GM21423 (cell line): Measurements from ENCODE around the gene NFIB.

Experiments
- ATAC-seq: cut with Tn5 transposase; IDR thresholded peaks from one replicate; pipeline ENCODE4 v1.9.1; 2021; ENCODE audit warnings: mild to moderate bottlenecking, moderate library complexity; ENCODE audit not compliant: unreplicated experiment

Gene NFIB

GRCh38 chr9:14158916-14159315, 155.0 kb downstream of the NFIB start:
- no peak for ATAC-seq

GRCh38 chr9:14158136-14158813, 155.7 kb downstream of the NFIB start:
- ATAC-seq = no peak

GRCh38 chr9:14157191-14157590, 156.8 kb downstream of the NFIB start:
- ATAC-seq = no peak

GRCh38 chr9:14156046-14156445, 157.9 kb downstream of the NFIB start:
- ATAC-seq = peak; percentile 96

- no peak for ATAC-seq
Measured at GRCh38 chr9:14155237-14155636, 158.7 kb downstream of the NFIB start.

DNA sequence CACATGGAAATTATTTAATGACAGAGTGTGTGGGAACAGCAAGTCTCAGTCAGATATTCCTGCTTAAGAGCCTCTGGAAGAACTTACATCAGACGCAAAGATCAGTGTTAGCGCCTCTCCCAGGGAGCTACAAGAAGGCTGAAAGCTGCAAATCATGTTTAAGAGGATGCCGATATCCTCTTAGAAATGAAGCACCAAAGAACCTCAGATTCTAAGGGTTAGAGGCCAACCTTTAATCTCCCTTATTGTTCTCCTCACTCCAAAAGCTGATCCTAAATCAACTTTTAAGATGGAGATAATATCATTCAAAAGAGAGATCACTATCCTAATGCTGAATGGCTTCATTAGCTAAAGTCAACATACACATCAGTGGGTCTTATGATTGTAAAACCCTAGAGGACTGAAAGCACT, 160.6 kb downstream of the NFIB start:
- ATAC-seq = no peak

DNA sequence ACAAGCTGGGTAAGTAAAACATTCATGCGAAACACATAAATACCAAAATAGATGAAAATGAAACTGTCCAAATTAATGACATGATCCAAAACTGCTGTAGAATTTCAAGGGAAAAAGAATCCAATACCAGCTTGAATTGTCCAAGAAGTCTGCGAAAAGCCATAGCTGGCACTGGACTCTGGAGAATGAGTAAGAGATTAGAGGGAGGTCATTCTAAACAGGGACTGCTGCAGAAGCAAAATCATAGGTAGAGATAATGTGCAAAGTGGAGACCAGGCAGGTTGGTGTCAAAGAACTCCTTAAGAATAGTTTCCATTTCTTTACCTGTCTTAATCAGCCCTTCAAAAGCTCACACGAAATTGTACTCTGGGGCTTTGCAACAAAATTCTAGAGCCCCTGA, 162.5 kb downstream of the NFIB start:
- no peak for ATAC-seq

DNA sequence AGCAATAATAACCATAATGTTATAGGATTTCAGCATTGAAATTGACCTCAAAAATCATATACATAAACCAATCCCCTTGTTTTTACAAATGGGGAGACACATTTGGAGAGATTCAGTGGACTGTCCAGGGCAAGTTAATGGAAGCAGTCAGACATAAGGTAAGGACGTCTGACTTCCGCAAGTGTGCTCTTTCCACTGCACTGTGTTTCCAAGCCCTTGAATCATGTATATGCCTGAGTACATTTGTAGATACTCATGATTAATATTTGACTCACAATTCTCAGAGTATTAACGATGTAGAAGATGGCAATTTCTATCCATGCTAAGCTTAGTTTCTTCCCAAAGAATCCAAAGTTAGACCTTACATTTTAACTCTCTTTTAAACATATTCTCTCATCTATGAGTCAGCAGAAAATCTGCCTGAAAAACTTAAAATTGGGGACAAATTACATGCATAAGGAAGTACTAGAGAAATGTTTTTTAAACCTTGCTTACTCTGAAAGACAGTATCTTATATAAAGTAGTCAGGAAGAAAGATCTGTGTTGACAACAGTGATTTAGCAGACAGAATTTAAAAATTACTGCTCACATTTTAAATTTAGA, 165.3 kb downstream of the NFIB start:
- no peak for ATAC-seq

DNA sequence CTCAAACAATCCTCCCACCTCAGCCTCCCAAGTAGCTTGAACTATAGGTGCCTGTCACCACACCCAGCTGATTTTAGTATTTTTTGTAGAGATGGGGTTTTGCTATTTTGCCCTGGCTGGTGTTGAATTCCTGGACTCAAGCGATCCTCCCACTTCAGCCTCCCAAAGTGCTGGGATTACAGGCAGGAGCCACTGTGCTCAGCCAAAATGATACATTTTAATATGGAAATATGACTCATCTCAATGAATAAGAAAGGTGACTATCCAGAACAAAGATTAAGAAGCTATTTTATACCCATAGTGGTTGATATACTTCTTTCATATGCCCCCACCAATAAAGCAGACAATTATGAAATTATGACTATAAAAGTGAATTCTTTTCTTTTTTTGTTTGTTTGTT, 166.2 kb downstream of the NFIB start:
- ATAC-seq = no peak

- no peak for ATAC-seq
Measured at GRCh38 chr9:14146201-14146874, 167.6 kb downstream of the NFIB start.

- ATAC-seq = no peak
Measured at GRCh38 chr9:14144215-14144614, 169.7 kb downstream of the NFIB start.

DNA sequence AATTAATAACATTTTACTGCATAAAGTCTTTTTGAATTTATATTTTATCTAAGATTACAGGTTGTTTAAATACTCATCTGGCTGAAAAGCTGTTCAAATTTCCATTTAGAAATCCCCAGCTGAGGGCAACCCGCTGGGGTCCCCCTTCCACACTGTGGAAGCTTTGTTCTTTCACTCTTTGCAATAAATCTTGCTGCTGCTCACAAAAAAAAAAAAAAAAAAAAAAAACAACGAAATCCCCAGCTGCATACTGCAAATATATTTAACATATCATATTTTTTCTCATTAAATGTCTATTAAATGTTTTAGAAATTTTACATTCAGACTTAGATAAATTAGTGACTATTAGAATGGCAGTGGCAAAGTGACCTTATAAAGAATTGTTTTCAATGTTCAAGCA, 172.2 kb downstream of the NFIB start:
- no peak for ATAC-seq

- ATAC-seq = no peak
Measured at GRCh38 chr9:14140096-14140697, 173.7 kb downstream of the NFIB start.

GRCh38 chr9:14139287-14139686, 174.7 kb downstream of the NFIB start:
- no peak for ATAC-seq

DNA sequence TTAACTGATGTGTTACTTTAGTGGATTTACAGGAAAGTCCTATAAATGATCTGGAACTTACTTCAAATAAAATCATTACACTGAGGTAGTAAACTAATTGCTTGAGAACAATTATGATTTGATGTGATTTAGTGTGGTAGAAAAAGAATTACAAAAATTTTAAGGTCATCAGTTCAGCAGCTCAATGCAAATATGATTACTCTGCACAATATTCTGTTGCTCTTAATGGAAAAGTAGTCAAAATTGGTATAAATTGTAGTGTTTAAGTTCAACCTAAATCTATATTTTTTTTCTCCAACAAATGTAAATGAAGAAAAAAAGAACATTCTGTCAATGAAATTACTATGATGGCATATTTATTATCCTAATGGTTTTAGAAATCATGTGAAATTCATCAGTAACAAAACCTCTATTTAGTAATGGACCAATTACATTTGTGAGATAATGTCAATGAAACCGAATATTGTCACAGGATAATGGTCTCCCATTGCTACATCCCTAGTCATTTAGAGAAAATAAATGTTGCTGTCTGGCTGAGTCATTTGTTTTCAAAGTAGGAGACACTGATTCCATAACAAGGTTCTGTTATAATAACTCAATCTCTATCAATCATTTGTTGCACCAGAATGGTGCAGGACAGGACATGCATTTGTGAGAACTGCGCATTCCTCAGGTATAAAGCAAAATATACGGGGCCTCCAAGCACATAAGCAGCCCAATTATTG, 177.1 kb downstream of the NFIB start:
- no peak for ATAC-seq

- no peak for ATAC-seq
Measured at GRCh38 chr9:14136047-14136635, 177.8 kb downstream of the NFIB start.

GRCh38 chr9:14135421-14135820, 178.5 kb downstream of the NFIB start:
- no peak for ATAC-seq

- no peak for ATAC-seq
Measured at GRCh38 chr9:14133394-14133793, 180.5 kb downstream of the NFIB start.

DNA sequence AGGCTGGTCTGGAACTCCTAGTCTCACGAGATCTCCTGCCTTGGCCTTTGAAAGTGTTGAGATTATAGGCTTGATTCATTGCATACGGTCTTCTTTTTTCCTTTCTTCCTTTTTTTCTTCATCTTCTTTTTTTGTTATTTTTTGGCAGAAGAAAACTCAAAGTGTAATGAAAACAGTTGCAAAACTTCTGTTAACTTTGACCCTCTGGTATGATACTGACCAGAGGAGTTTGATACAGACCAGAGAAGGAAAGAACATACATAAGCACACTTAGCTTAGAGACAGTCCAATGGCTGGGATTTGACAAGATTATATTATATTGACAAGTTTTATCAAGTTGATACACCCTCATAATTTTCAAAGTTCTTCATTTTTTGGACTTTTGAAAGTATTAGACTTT, 181.2 kb downstream of the NFIB start:
- ATAC-seq = no peak

GRCh38 chr9:14131356-14132088, 182.4 kb downstream of the NFIB start:
- no peak for ATAC-seq
